Spleen (tissue), 11 donors: ENCODE measurements around the gene RALB. TPM values are rescaled to one million over a fixed set of nuclear protein-coding genes. Genes with fewer than 3 reads are reported as not detected.

Source experiments
- DNase-seq: peaks from one replicate; pipeline ENCODE4 v3.0.0-alpha.2; 2020
- H3K27ac ChIP-seq, 8 donors: fragments of 200-600 bp; sonication (generic) in 7 of 8; 1 replicate in 4 of 8; 2 replicates in 4 of 8; pipeline versions ENCODE4 v1.5.0 to v1.8.0; 2016 to 2021; ENCODE audit warnings: inconsistent platforms in 4 of 8, mild to moderate bottlenecking in 4 of 8, moderate library complexity in 1 of 8
- H3K27me3 ChIP-seq, 7 donors: fragments of 200-600 bp; sonication (generic) in 6 of 7; replicated peaks in 1 of 7; 1 replicate in 4 of 7; 2 replicates in 3 of 7; pipeline versions ENCODE4 v1.5.0 to v1.8.0; 2016 to 2021; ENCODE audit warnings: inconsistent platforms in 3 of 7, mild to moderate bottlenecking in 1 of 7
- H3K36me3 ChIP-seq, 6 donors: fragments of 200-600 bp; sonication (generic) in 5 of 6; 1 replicate in 4 of 6; 2 replicates in 2 of 6; pipeline versions ENCODE4 v1.5.0 to v1.8.0; 2016 to 2021; ENCODE audit warnings: inconsistent platforms in 2 of 6
- H3K4me1 ChIP-seq, 6 donors: fragments of 200-600 bp; sonication (generic) in 5 of 6; 1 replicate in 3 of 6; 2 replicates in 3 of 6; pipeline versions ENCODE4 v1.5.0 to v1.8.0; 2016 to 2021; ENCODE audit warnings: inconsistent platforms in 3 of 6
- H3K4me3 ChIP-seq, 8 donors: fragments of 200-600 bp; sonication (generic) in 7 of 8; 1 replicate in 4 of 8; 2 replicates in 4 of 8; pipeline versions ENCODE4 v1.5.0 to v1.8.0; 2016 to 2021; ENCODE audit warnings: inconsistent platforms in 4 of 8, mild to moderate bottlenecking in 4 of 8, moderate library complexity in 2 of 8
- H3K9me3 ChIP-seq, 8 donors: fragments of 200-600 bp; sonication (generic) in 7 of 8; 1 replicate in 4 of 8; 2 replicates in 4 of 8; pipeline versions ENCODE4 v1.5.0 to v1.8.0; 2016 to 2021; ENCODE audit warnings: inconsistent platforms in 4 of 8
- POLR2A ChIP-seq, 3 donors: fragments of 450-650 bp; IDR thresholded peaks; one replicate each; pipeline ENCODE4 v1.5.1; 2017; ENCODE audit warnings: antibody characterized with exemption in 3 of 3, mild to moderate bottlenecking in 1 of 3
- POLR2AphosphoS5 ChIP-seq, 3 donors: sonication (generic); formaldehyde crosslinking; IDR thresholded peaks; one replicate each; pipeline ENCODE4 v1.5.1; 2017; ENCODE audit warnings: antibody characterized with exemption in 3 of 3
- WGBS, 5 donors: extraction: QIAGEN DNeasy Blood & Tissue Kit in 3 of 5; methylation state at CpG; one replicate each; pipeline versions ENCODE4 v1.1.5 to v1.1.7; 2013 to 2018; 5-methylcytosine and 5-hydroxymethylcytosine counted together
- intact Hi-C: fragments of 100-400 bp; cut with DNase I; formaldehyde crosslinking; loops from one replicate; pipeline ENCODE4 v1.15.0; 2023; ENCODE audit warnings: low total_unique reads
- polyA plus RNA-seq, 3 donors: library from polyadenylated mRNA; stranded (reverse); fragments of 200-250 nt; gene quantifications; one replicate each; pipeline ENCODE4 v1.2.1, GENCODE V29; 2013
- total RNA-seq, 7 donors: library from RNA; depleted of rRNA in 3 of 7; stranded (reverse); fragments of >200 nt in 3 of 7; fragmentation: NEBNext Ultra II Directional in 4 of 7; extraction: Animal tissue kit (Norgen Biotek cat#: 25700) in 4 of 7; gene quantifications; one replicate each; pipeline versions ENCODE4 v1.1.0 to v1.2.1, GENCODE V29; 2016 to 2021
- TF ChIP-seq, protein P1 (sequence below), 11 experiments: fragments of 200-600 bp in 7 of 11; fragments of 450-650 bp in 4 of 11; sonication (generic) in 4 of 11; IDR thresholded peaks in 8 of 11; conservative IDR thresholded peaks in 3 of 11; 1 replicate in 7 of 11; 2 replicates in 4 of 11; pipeline versions ENCODE4 v1.4.0 to v1.8.0; 2016 to 2021; ENCODE audit warnings: antibody characterized with exemption in 11 of 11, inconsistent platforms in 4 of 11, mild to moderate bottlenecking in 1 of 11
- donor health status: healthy with polysubstance abuse.
- donor health status: DM: no; HTN: no; CAD: no; lungs with moderate emphysema.
- donor health status: DM: no; HTN: no; CAD: no.
- donor health status: Bipolar disorder and iron deficiency.
- donor health status: healthy.
- donor health status: DM: no; HTN: no; CAD: no.
- donor health status: DM: yes; HTN: yes; CAD: no.

RALB gene
- total and polyA plus RNA-seq, 10 donors: 26.6 to 126 (median 79.5) TPM

DNA sequence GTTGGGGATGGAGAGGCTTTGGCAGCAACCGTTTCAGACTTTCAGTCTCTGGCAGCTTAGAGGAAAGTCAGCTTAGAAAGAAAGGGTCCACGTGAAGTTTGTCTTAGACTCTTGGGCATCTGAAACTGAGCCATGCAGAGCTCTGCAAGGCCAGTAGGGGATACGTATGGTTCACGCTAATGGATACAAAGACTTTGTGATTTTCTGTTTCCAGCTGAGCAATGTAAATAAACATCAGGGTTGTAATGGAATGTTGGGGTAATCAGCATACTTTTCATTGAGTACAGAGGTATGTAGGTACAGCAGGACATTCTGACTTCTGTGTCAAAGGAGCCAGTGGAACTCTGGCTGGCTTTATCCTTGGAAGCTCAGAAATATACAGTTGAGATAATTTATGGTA, 31.0 kb downstream of the RALB start:
- Histone ChIP-seq H3K27me3 (no peaks in the 10 kb centered on the region), H3K27ac (no peak overlapping the region), H3K36me3 (peaks cover 0 to 79% (median 34%) of the 10 kb centered on the region in 6 donors), H3K4me1 (peaks cover 0 to 41% (median 9%) of the 10 kb centered on the region in 6 donors), H3K4me3 (no peak overlapping the region), H3K9me3 (peaks cover 0 to 5% (median 0%) of the 10 kb centered on the region in 8 donors)
- 84 to 91% (median 87%) methylated on average over 4 of the region's 4 CpGs for WGBS, 5 donors
- no peak for TF ChIP-seq POLR2A (IDR thresholded peaks at IDR 0.05)
- DNase-seq: no peak
- intact Hi-C loops: no loop called here

DNA sequence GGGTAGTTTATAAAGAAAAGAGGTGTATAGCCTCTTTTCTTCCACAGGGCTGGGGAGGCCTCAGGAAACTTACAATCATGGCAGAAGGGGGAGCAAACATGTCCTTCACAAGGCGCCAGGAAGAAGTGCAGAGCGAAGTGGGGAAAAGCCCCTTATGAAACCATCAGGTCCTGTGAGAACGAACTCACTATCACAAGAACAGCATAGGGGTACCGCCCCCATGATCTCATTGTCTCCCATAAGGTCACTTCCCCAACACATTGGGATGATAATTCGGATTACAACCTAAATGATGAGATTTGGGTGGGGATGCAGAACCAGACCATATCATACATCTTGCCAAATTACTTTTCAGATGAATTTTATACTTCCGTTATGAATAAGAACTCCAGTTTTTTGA, 32.4 kb downstream of the RALB start:
- Histone ChIP-seq H3K27me3 (no peaks in the 10 kb centered on the region), H3K4me1 (peaks cover 0 to 38% (median 9%) of the 10 kb centered on the region in 6 donors), H3K9me3 (peaks cover 0 to under 1% (median 0%) of the 10 kb centered on the region in 8 donors), H3K36me3 (peaks cover 0 to 79% (median 30%) of the 10 kb centered on the region in 6 donors), H3K4me3 (no peak overlapping the region), H3K27ac (no peak overlapping the region)
- DNase-seq: no peak
- no peak for TF ChIP-seq POLR2A (IDR thresholded peaks at IDR 0.05)
- TF ChIP-seq POLR2AphosphoS5 (IDR thresholded peaks at IDR 0.05): no peak
- TF ChIP-seq, protein P1, sequence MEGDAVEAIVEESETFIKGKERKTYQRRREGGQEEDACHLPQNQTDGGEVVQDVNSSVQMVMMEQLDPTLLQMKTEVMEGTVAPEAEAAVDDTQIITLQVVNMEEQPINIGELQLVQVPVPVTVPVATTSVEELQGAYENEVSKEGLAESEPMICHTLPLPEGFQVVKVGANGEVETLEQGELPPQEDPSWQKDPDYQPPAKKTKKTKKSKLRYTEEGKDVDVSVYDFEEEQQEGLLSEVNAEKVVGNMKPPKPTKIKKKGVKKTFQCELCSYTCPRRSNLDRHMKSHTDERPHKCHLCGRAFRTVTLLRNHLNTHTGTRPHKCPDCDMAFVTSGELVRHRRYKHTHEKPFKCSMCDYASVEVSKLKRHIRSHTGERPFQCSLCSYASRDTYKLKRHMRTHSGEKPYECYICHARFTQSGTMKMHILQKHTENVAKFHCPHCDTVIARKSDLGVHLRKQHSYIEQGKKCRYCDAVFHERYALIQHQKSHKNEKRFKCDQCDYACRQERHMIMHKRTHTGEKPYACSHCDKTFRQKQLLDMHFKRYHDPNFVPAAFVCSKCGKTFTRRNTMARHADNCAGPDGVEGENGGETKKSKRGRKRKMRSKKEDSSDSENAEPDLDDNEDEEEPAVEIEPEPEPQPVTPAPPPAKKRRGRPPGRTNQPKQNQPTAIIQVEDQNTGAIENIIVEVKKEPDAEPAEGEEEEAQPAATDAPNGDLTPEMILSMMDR (IDR thresholded peaks at IDR 0.05 in 8 of 11, conservative IDR thresholded peaks at IDR 0.05 in 3 of 11): no peak
- WGBS, 5 donors: 84 to 99% (median 95%) methylated on average over 6 of the region's 6 CpGs
- intact Hi-C loops: no loop called here

DNA sequence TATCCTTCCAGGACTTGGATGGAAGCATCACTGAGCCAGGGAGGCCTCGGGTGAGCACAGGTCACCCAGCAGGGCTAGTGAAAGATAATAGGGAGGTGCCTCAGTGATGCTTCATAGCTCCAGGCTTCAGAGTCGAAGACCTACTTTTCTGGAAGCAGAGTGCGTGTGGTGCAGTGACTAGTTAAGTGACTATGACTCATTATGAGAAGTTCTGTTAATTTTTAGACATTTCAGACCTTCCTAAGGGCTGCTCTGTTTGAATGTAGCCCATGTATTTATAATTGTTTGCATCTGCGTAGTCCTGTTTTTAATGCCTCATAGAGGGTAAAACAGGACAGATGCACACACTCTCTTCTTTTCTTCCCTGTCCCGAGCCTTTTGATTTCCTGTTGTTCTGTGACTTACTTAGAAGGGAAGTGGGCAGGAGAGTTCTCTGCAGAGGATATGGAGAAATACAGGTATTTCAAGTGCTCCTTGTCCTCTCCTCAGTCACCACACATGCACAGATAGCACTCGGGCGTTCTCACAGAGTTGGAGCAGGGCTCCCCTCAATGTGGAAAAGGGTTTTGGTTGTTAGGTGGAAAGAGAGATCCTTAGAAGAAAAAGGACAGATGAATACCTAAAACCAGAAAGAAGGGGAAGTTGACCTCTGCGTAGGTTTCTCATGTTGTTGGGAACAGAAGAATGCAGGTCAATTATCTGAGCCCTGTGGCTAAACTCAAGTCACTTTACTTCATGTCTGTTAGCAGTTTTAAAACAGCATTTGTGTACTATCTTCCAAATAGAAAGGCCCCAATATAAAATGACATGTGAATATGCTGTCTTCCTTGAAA, 34.7 kb downstream of the RALB start:
- WGBS, 5 donors: 42 to 54% (median 47%) methylated on average over 8 of the region's 8 CpGs
- Histone ChIP-seq H3K36me3 (peaks cover 0 to 79% (median 33%) of the 10 kb centered on the region in 6 donors), H3K4me1 (peaks cover 0 to 60% (median 11%) of the 10 kb centered on the region in 6 donors), H3K27ac (peak overlapping the region in 7 of 8 donors; percentile 5 to 88 (median 73)), H3K27me3 (no peaks in the 10 kb centered on the region), H3K9me3 (no peaks in the 10 kb centered on the region), H3K4me3 (peak overlapping the region in 1 of 8 donors; percentile 3)
- DNase-seq: no peak
- TF ChIP-seq POLR2A (IDR thresholded peaks at IDR 0.05): no peak
- no peak for TF ChIP-seq POLR2AphosphoS5 (IDR thresholded peaks at IDR 0.05)
- TF ChIP-seq, protein P1 (IDR thresholded peaks at IDR 0.05 in 8 of 11, conservative IDR thresholded peaks at IDR 0.05 in 3 of 11): no peak
- intact Hi-C loops: no loop called here

DNA sequence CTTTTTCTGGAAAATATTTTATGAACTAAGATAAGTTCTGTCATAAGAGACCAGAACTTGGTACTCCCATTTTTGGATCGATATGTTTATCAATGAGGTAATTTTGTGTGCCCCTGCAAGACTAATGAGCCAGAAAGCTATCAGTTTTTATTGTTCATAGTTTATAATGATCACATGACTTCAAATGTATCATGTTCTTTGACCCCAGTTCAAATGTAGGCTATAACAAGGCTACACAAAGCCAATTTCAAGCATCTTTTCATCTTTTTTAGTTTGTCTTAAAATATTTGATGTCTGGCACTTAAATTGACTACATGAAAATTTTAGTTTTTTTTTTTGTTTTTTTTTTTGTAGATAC, 35.3 kb downstream of the RALB start:
- Histone ChIP-seq H3K9me3 (no peaks in the 10 kb centered on the region), H3K27me3 (no peaks in the 10 kb centered on the region), H3K27ac (peak overlapping the region in 6 of 8 donors; percentile 30 to 88 (median 74)), H3K36me3 (peaks cover 0 to 79% (median 33%) of the 10 kb centered on the region in 6 donors), H3K4me3 (peak overlapping the region in 1 of 8 donors; percentile 3), H3K4me1 (peaks cover 0 to 66% (median 11%) of the 10 kb centered on the region in 6 donors)
- intact Hi-C loops: no loop called here
- TF ChIP-seq, protein P1 (IDR thresholded peaks at IDR 0.05 in 8 of 11, conservative IDR thresholded peaks at IDR 0.05 in 3 of 11): no peak
- no peak for TF ChIP-seq POLR2AphosphoS5 (IDR thresholded peaks at IDR 0.05)
- 93 to 100% (median 98%) methylated on average over 1 of the region's 1 CpG for WGBS, 5 donors
- DNase-seq: no peak
